ENCODE data around the gene KIF26B.

KIF26B gene

DNA sequence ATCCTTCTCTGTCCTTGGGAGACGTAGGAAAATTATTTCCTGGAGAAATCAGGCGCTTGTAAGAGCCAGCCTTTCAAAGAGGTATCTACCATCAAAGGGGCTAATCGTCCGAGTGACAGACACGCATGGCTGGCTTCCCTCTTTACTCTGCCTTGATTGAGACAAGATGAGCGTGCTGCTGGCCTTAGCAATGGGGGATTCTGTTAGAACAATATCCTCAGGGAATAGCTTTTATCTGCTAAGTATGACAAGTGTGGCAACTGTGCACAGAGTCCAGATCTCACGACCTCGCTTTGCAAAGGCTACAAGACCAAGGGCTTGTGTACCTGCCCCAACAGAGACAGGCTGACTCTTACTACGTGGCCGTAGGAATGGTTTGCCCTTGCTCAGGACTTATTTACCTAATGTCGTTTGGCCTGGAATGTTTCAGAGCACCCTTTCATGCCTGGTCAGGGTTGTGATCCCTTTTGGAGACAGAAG, 417.1 kb downstream of the KIF26B start:
- DNase-seq (ENCODE audit: low read depth), result no peak
- TF ChIP-seq, protein P1, sequence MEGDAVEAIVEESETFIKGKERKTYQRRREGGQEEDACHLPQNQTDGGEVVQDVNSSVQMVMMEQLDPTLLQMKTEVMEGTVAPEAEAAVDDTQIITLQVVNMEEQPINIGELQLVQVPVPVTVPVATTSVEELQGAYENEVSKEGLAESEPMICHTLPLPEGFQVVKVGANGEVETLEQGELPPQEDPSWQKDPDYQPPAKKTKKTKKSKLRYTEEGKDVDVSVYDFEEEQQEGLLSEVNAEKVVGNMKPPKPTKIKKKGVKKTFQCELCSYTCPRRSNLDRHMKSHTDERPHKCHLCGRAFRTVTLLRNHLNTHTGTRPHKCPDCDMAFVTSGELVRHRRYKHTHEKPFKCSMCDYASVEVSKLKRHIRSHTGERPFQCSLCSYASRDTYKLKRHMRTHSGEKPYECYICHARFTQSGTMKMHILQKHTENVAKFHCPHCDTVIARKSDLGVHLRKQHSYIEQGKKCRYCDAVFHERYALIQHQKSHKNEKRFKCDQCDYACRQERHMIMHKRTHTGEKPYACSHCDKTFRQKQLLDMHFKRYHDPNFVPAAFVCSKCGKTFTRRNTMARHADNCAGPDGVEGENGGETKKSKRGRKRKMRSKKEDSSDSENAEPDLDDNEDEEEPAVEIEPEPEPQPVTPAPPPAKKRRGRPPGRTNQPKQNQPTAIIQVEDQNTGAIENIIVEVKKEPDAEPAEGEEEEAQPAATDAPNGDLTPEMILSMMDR (IDR thresholded peaks at IDR 0.05; ENCODE audit: control insufficient read depth, insufficient read depth, low read depth, low read length, missing control alignments), result no peak
- no peak overlapping the region for H3K4me3 ChIP-seq (ENCODE audit: control insufficient read depth, low read depth, low read length)

DNA sequence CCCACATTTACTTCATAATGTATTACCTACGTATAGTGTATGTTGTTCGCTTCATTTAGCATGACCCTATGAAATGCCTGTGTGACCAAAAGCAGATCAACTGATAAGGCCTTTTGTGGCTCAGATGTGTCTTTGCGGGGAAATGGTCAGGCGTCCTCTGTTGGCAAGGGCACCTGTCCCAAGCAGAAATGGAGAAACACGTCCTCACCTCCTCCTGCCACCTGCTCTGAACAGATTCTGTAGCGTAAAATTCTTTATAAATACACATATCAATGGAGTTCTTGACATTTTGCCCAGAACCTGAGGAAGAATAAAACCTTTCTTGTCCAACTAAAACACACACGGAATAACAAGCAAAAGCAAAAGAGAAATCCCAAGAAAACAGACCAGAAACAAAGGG, 417.9 kb downstream of the KIF26B start:
- H3K4me3 ChIP-seq (ENCODE audit: control insufficient read depth, low read depth, low read length), result no peak overlapping the region
- DNase-seq (ENCODE audit: low read depth), result no peak
- TF ChIP-seq, protein P1 (IDR thresholded peaks at IDR 0.05; ENCODE audit: control insufficient read depth, insufficient read depth, low read depth, low read length, missing control alignments), result no peak

DNA sequence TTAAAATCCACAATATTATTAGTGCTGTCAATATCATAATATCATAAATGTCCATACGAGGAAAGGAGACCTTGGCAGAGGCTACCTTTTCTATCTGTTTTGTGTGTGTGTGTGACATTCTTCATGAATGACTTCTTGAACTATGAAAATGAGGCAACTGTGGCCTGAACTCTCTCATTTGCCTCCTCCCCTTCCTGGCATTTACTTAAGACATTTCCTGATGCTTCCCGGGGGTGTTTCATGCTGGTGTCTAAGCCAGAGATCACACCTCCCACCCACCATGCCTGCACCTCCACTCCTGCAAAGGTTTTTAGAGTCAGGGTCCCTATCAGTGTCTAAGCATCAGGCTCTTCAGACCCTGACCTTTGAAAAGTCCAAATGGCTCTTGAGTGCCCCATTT, 420.9 kb downstream of the KIF26B start:
- TF ChIP-seq, protein P1 (IDR thresholded peaks at IDR 0.05; ENCODE audit: control insufficient read depth, insufficient read depth, low read depth, low read length, missing control alignments), result no peak
- H3K4me3 ChIP-seq (ENCODE audit: control insufficient read depth, low read depth, low read length), result no peak overlapping the region
- no peak for DNase-seq (ENCODE audit: low read depth)

DNA sequence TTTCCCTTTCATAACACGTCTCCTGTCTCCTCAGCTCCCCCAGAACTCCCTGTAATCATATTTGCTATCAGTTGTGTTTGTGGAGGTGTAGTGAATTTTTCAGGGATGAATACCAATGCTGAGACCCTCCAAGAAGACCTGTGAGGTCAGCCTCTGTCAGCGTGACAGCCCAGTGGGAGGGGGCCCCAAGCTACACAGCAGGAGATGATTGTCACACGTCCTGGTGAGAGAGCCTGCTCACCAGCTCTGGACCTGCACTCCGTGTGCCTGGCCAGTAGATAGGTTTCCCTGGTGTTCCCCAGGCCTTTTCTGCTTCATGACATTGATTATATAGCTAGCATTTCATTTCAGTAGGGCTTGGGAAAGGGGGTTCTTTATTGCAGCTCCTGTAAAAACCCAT, 421.5 kb downstream of the KIF26B start:
- no peak overlapping the region for H3K4me3 ChIP-seq (ENCODE audit: control insufficient read depth, low read depth, low read length)
- TF ChIP-seq, protein P1 (IDR thresholded peaks at IDR 0.05; ENCODE audit: control insufficient read depth, insufficient read depth, low read depth, low read length, missing control alignments), result no peak
- no peak for DNase-seq (ENCODE audit: low read depth)

DNA sequence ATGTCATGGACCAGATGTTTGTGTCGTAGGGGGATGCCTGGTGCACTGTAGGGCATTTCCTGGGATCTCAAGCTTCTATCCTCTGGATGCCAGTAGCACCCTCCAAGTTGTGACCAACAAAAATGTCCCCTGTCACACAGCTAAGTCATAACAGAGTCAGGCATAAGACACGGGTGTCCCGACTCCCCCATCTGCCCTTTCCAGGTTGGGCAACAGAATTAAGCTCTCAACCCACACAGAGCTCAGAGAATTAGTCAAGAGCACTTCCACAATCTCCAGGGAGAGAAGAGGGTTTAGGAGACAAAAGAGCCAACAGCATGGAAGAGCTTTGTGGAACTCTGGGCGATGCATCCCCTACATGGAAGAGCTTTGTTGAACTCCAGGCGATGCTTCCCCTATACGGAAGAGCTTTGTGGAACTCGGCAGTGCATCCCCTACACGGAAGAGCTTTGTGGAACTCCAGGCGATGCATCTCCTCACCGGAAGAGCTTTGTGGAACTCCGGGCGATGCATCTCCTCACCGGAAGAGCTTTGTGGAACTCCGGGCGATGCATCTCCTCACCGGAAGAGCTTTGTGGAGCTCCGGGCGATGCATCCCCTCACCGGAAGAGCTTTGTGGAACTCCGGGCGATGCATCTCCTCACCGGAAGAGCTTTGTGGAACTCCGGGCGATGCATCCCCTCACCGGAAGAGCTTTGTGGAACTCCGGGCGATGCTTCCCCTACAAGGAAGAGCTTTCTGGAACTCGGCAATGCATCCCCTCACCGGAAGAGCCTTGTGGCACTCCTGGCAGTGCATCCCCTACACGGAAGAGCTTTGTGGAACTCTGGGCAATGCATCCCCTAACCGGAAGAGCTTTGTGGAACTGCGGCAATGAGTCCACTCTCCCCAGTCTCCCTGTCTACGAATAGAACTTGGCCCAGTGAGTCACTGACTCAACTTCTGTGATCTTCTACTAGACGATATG, 422.7 kb downstream of the KIF26B start:
- no peak for DNase-seq (ENCODE audit: low read depth)
- no peak overlapping the region for H3K4me3 ChIP-seq (ENCODE audit: control insufficient read depth, low read depth, low read length)
- TF ChIP-seq, protein P1 (IDR thresholded peaks at IDR 0.05; ENCODE audit: control insufficient read depth, insufficient read depth, low read depth, low read length, missing control alignments), result no peak

DNA sequence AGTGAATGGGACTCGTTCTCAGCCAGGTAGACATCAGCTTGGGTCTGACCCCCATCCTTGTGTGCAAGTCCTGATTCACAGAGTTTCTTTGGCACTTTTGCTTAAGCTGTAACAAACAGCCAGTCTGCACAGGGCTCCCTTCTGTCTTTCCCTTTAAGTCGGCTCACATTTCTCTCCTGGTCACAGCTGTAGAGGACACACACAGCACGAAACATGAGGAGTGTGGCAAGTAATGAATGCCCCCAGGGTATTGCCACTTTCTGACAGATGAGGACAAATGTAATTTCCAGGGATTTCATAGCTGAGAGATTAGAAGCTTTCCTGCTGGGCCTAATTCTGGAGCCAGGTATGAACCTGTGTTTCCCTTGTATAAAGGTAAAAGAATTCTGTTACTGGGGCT, 423.5 kb downstream of the KIF26B start:
- no peak overlapping the region for H3K4me3 ChIP-seq (ENCODE audit: control insufficient read depth, low read depth, low read length)
- TF ChIP-seq, protein P1 (IDR thresholded peaks at IDR 0.05; ENCODE audit: control insufficient read depth, insufficient read depth, low read depth, low read length, missing control alignments), result no peak
- no peak for DNase-seq (ENCODE audit: low read depth)

Data from AG09309 (cell line).